Muscle of leg (tissue), 11 donors: Measurements from ENCODE around the gene ZRANB3. TPM values are rescaled to one million over a fixed set of nuclear protein-coding genes. Genes with fewer than 3 reads are reported as not detected.
"Not testable (repeated sequence)": the region's sequence is repeated elsewhere in the genome, so short reads cannot be mapped to it uniquely, and the experiment has no call there.

Experiments used
- DNase-seq: peaks from one replicate; pipeline ENCODE4 v3.0.0; 2013
- H3K27ac ChIP-seq: one replicate; pipeline ENCODE4 v1.5.1; 2013; ENCODE audit warnings: mild to moderate bottlenecking, low read length, control low read depth
- H3K27me3 ChIP-seq: one replicate; pipeline ENCODE4 v1.6.1; 2013; ENCODE audit warnings: low read length; ENCODE audit not compliant: control insufficient read depth, insufficient read depth
- H3K36me3 ChIP-seq: one replicate; pipeline ENCODE4 v1.6.1; 2013; ENCODE audit warnings: low read length; ENCODE audit not compliant: control insufficient read depth, insufficient read depth
- H3K4me1 ChIP-seq: one replicate; pipeline ENCODE4 v1.6.1; 2013; ENCODE audit warnings: low read length; ENCODE audit not compliant: control insufficient read depth, insufficient read depth
- H3K4me3 ChIP-seq: one replicate; pipeline ENCODE4 v1.5.1; 2013; ENCODE audit warnings: low read length, control low read depth
- H3K9me3 ChIP-seq: replicated peaks from 2 replicates; pipeline ENCODE4 v1.6.1; 2013; ENCODE audit warnings: low read depth, low read length; ENCODE audit not compliant: control insufficient read depth
- WGBS: methylation state at CpG from one replicate; pipeline ENCODE4 v1.1.5; 2013; ENCODE audit warnings: missing lambda C conversion rate; ENCODE audit not compliant: insufficient coverage; 5-methylcytosine and 5-hydroxymethylcytosine counted together
- polyA plus RNA-seq, 8 donors: library from polyadenylated mRNA; unstranded; fragments of 120-200 nt; gene quantifications; one replicate each; pipeline versions ENCODE4 v1.2.1 to v1.2.3, GENCODE V29; 2013; ENCODE audit warnings: inconsistent platforms in 1 of 8, low replicate concordance in 1 of 8; ENCODE audit not compliant: insufficient read length in 8 of 8, insufficient read depth in 1 of 8
- total RNA-seq: library from RNA; stranded (reverse); fragments of 120-200 nt; gene quantifications from one replicate; pipeline ENCODE4 v1.2.4, GENCODE V29; 2013

Gene ZRANB3
- total and polyA plus RNA-seq, 9 donors, result 4.9 to 9.1 (median 6.5) TPM

- DNase-seq, H3K36me3 ChIP-seq, H3K4me3 ChIP-seq, H3K27me3 ChIP-seq, H3K4me1 ChIP-seq, H3K27ac ChIP-seq: not testable (repeated sequence)
- WGBS, result 84% methylated on average over 1 of the region's 1 CpG
- H3K9me3 ChIP-seq, result peaks cover 14% of the 10 kb centered on the region
Measured at GRCh38 chr2:135453027-135453426, 78.0 kb downstream of the ZRANB3 start.

DNA sequence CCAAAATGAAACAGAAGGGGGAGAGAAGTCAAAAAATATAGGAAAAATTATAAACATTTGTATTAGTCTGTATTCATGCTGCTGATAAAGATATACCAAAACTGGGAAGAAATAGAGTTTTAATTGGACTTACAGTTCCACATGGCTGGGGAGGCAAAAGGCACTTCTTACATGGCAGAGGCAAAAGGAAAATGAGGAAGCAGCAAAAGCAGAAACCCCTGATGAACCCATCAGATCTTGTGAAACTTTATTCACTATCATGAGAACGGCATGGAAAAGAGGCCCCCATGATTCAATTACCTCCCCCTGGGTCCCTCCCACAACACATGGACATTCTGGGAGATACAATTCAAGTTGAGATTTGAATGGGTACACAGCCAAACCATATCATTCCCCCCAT lies 79.1 kb downstream of the ZRANB3 start:
- Histone ChIP-seq H3K27me3 (no peaks in the 10 kb centered on the region), H3K4me3 (no peak overlapping the region), H3K4me1 (no peaks in the 10 kb centered on the region), H3K27ac (no peak overlapping the region), H3K9me3 (peaks cover 14% of the 10 kb centered on the region), H3K36me3 (no peaks in the 10 kb centered on the region)
- no CpG with 5 or more reads among the region's 1 CpG for WGBS
- no peak for DNase-seq

GRCh38 chr2:135443013-135443412 lies 88.0 kb downstream of the ZRANB3 start:
- not testable (repeated sequence) for H3K4me1 ChIP-seq, DNase-seq, H3K9me3 ChIP-seq, H3K36me3 ChIP-seq, H3K27ac ChIP-seq, H3K4me3 ChIP-seq, H3K27me3 ChIP-seq
- WGBS, result 80% methylated on average over 2 of the region's 5 CpGs

DNA sequence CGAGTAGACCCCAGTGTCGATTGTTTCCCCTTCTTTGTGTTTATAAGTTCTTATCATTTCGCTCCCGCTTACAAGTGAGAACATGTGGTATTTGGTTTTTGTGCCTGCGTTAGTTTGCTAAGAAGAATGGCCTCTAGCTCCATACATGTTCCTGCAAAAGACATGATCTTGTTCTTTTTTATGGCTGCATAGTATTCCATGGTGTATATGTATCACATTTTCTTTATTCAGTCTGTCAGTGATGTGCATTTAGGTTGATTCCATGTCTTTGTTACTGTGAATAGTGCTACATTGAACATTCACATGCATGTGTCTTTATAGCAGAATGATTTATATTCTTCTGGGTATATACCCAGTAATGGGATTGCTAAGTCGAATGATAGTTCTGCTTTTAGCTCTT lies 95.9 kb downstream of the ZRANB3 start:
- H3K9me3 ChIP-seq, H3K36me3 ChIP-seq, H3K27ac ChIP-seq, DNase-seq, H3K27me3 ChIP-seq, H3K4me1 ChIP-seq, H3K4me3 ChIP-seq: not testable (repeated sequence)
- no CpG with 5 or more reads among the region's 6 CpGs for WGBS

DNA sequence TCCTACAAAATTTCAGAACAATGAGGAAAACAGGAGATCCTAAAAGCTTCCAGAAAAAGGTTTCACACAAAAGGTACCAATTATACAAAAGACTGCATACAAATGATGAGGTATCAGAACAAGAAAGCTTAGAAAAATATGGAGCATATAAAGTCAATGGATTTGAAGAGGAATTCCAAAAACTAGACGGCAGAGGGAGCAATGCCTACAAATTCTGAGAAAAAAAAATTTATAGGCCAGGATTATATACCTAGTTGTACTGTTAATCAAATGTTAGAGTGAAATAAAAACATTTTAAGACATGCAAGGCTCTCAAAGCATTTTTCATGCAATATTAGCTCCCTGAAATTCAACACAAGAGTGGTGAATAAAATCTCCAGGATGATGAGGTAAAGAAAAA lies 106.2 kb downstream of the ZRANB3 start:
- no peaks in the 10 kb centered on the region for H3K4me1 ChIP-seq
- H3K27me3 ChIP-seq, result no peaks in the 10 kb centered on the region
- WGBS, result no CpG with 5 or more reads among the region's 1 CpG
- no peak overlapping the region for H3K4me3 ChIP-seq
- H3K27ac ChIP-seq, result no peak overlapping the region
- H3K9me3 ChIP-seq, result no peaks in the 10 kb centered on the region
- no peaks in the 10 kb centered on the region for H3K36me3 ChIP-seq
- DNase-seq, result no peak

DNA sequence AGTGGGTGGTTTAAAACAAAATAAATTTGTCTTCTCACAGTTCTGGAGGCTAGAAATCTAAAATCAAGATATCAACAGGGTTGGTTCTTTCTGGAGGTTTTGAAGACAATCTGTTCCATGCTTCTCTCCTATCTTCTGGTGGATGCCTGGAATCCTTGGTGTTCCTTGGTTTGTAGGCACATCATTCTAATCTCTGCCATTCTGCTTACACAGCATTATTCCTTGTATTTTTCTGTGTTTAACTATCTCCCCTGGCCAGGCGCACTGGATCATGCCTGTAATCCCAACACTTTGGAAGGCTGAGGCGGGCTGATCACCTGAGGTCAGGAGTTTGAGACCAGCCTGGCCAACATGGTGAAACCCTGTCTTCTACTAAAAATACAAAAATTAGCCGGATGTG lies 108.1 kb downstream of the ZRANB3 start:
- Histone ChIP-seq H3K27me3 (no peaks in the 10 kb centered on the region), H3K4me3 (no peak overlapping the region)
- 88% methylated on average over 2 of the region's 3 CpGs for WGBS

DNA sequence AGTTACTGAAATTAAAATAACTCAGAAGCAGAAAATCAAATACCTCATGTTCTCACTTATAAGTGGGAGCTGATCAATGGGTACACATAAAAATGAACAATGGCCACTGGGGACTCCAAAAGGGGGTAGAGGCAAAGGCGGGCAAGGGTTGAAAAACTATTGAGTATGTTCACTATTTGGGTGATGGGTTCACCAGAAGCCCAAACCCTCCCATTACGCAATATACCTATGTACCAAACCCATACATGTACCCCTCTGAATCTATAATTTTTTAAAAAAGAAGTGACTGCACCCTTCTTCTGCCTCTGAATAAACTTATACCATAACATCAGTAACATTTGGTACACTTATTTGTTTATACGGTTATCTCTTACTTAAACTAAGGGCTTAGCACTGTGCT lies 119.4 kb downstream of the ZRANB3 start:
- Histone ChIP-seq H3K27ac (no peak overlapping the region), H3K36me3 (no peaks in the 10 kb centered on the region), H3K4me1 (no peaks in the 10 kb centered on the region), H3K9me3 (peaks cover 7% of the 10 kb centered on the region), H3K27me3 (no peaks in the 10 kb centered on the region), H3K4me3 (no peak overlapping the region)
- WGBS, result no CpG with 5 or more reads among the region's 3 CpGs
- DNase-seq, result no peak

More for the DNA sequence above, 108.1 kb downstream of the ZRANB3 start:
- Histone ChIP-seq H3K4me1 (no peaks in the 10 kb centered on the region), H3K36me3 (no peaks in the 10 kb centered on the region), H3K9me3 (no peaks in the 10 kb centered on the region), H3K27ac (no peak overlapping the region)
- no peak for DNase-seq

- Histone ChIP-seq H3K27me3 (no peaks in the 10 kb centered on the region), H3K27ac (no peak overlapping the region), H3K4me3 (no peak overlapping the region), H3K4me1 (no peaks in the 10 kb centered on the region), H3K9me3 (peaks cover 7% of the 10 kb centered on the region), H3K36me3 (no peaks in the 10 kb centered on the region)
- WGBS, result no CpG with 5 or more reads among the region's 5 CpGs
- DNase-seq, result no peak
Measured at GRCh38 chr2:135409436-135409835, 121.6 kb downstream of the ZRANB3 start.

DNA sequence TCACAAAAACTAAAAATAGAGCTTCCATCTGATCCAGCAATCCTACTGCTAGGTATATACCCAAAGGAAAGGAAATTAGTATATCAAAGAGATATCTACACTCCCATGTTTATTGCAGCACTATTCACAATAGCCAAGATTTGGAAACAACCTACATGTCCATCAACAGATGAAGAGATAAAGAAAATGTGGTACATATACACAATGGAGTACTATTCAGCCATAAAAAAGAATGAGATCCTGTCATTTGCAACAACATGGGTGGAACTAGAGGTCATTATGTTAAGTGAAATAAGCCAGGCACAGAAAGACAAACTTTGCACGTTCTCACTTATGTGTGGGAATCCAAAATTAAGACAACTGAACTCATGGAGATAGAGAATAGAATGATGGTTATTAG lies 134.8 kb downstream of the ZRANB3 start:
- not testable (repeated sequence) for DNase-seq, H3K4me3 ChIP-seq
- 100% methylated on average over 1 of the region's 1 CpG for WGBS

GRCh38 chr2:135386993-135387392 lies 144.0 kb downstream of the ZRANB3 start:
- Histone ChIP-seq H3K4me3 (no peak overlapping the region), H3K27me3 (no peaks in the 10 kb centered on the region), H3K36me3 (no peaks in the 10 kb centered on the region), H3K27ac (no peak overlapping the region), H3K4me1 (no peaks in the 10 kb centered on the region), H3K9me3 (no peaks in the 10 kb centered on the region)
- no CpG with 5 or more reads among the region's 2 CpGs for WGBS
- DNase-seq, result no peak

More for the DNA sequence above, 134.8 kb downstream of the ZRANB3 start:
- H3K27ac ChIP-seq, H3K27me3 ChIP-seq, H3K36me3 ChIP-seq, H3K9me3 ChIP-seq, H3K4me1 ChIP-seq: not testable (repeated sequence)

DNA sequence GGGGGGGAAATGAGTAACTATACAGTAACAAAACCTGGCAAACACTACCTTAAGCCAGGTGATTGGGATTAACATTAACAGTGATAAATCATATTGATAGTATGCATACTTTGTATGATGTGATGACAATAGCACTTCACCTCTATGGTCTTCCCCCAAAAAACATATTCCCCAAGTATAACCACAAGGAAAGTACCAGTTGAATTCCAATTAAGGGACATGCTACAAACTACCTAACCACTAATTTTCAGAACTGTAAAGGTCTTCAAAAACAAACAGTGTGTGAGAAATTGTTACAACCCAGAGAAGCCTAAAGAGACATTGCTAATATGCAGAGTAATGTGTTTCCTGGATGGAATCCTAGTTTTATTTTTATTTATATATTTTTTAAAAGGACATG lies 152.4 kb downstream of the ZRANB3 start:
- H3K36me3 ChIP-seq, result no peaks in the 10 kb centered on the region
- no peak overlapping the region for H3K4me3 ChIP-seq
- H3K9me3 ChIP-seq, result peaks cover 9% of the 10 kb centered on the region
- no peaks in the 10 kb centered on the region for H3K4me1 ChIP-seq
- H3K27ac ChIP-seq, result no peak overlapping the region
- DNase-seq, result no peak
- H3K27me3 ChIP-seq, result no peaks in the 10 kb centered on the region
